Caco-2 (cell line): ENCODE results near the gene IRX3. TPM values are rescaled to one million over a fixed set of nuclear protein-coding genes. Genes with fewer than 3 reads are reported as not detected.
"Not testable (repeated sequence)": the region's sequence is repeated elsewhere in the genome, so short reads cannot be mapped to it uniquely, and the experiment has no call there.

Source experiments
- BruUV-seq: library from RNA; stranded (reverse); fragments of 400-500 nt; replicated peaks from 2 replicates; lab custom pipeline; 2021; lab: Mats Ljungman, UMichigan
- CTCF ChIA-PET: fragments of 300-600 bp; sonication (Branson Sonifier 250); formaldehyde crosslinking; loops from one replicate; lab custom pipeline; 2022; ENCODE audit warnings: antibody characterized with exemption; lab: Charles Lee
- POLR2A ChIA-PET: fragments of 300-600 bp; sonication (Branson Sonifier 250); formaldehyde crosslinking; loops from one replicate; lab custom pipeline; 2022; ENCODE audit warnings: antibody characterized with exemption; lab: Charles Lee
- DNase-seq, 2 experiments: peaks; one replicate each; pipeline versions ENCODE4 v3.0.0 to v3.0.0-alpha.2; 2020 to 2022
- H3K27me3 ChIP-seq: replicated peaks from 2 replicates; pipeline ENCODE4 v1.6.0; 2011; ENCODE audit warnings: low read length; ENCODE audit not compliant: control insufficient read depth, insufficient read depth
- H3K36me3 ChIP-seq: 2 replicates; pipeline ENCODE4 v1.5.1; 2011; ENCODE audit warnings: low read length; ENCODE audit not compliant: control insufficient read depth, insufficient read depth
- H3K4me1 ChIP-seq: fragments of 250-450 bp; sonication (Bioruptor Pico); 2 replicates; pipeline ENCODE4 v1.5.1; 2020; ENCODE audit warnings: mild to moderate bottlenecking
- H3K4me3 ChIP-seq: 2 replicates; pipeline ENCODE4 v1.5.1; 2011; ENCODE audit warnings: low read depth, mild to moderate bottlenecking, control low read depth, low read length
- H3K9me3 ChIP-seq: fragments of 250-450 bp; sonication (Bioruptor Pico); 2 replicates; pipeline ENCODE4 v1.5.1; 2020; ENCODE audit warnings: mild to moderate bottlenecking, moderate library complexity
- H3K27ac Mint-ChIP-seq: one replicate; pipeline ENCODE4 v1.8.0; 2022; ENCODE audit warnings: mixed read lengths; ENCODE audit not compliant: unreplicated experiment
- H3K27me3 Mint-ChIP-seq: one replicate; pipeline ENCODE4 v1.8.0; 2022; ENCODE audit warnings: mixed read lengths; ENCODE audit not compliant: insufficient read depth, unreplicated experiment
- H3K36me3 Mint-ChIP-seq: one replicate; pipeline ENCODE4 v1.8.0; 2022; ENCODE audit warnings: mild to moderate bottlenecking, mixed read lengths; ENCODE audit not compliant: insufficient read depth, unreplicated experiment
- H3K4me1 Mint-ChIP-seq: one replicate; pipeline ENCODE4 v1.8.0; 2022; ENCODE audit warnings: low read depth, mixed read lengths; ENCODE audit not compliant: unreplicated experiment
- H3K4me3 Mint-ChIP-seq: one replicate; pipeline ENCODE4 v1.8.0; 2022; ENCODE audit warnings: mild to moderate bottlenecking, moderate library complexity, mixed read lengths; ENCODE audit not compliant: unreplicated experiment
- H3K9me3 Mint-ChIP-seq: one replicate; pipeline ENCODE4 v1.8.0; 2022; ENCODE audit warnings: mixed read lengths; ENCODE audit not compliant: unreplicated experiment
- intact Hi-C: fragments of 100-400 bp; cut with micrococcal nuclease; formaldehyde crosslinking; loops from one replicate; pipeline ENCODE4 v1.10.0; 2022; ENCODE audit not compliant: unreplicated experiment
- total RNA-seq: library from RNA; stranded (reverse); gene quantifications from 2 replicates; pipeline ENCODE4 v1.2.3, GENCODE V29; 2022
- TF ChIP-seq, protein P1 (sequence below), 2 experiments: fragments of 200-600 bp in 1 of 2; IDR thresholded peaks; 1 replicate in 1 of 2; 2 replicates in 1 of 2; pipeline versions ENCODE4 v1.5.1 to v1.8.0; 2011 to 2022; ENCODE audit warnings: antibody characterized with exemption in 1 of 2, control low read depth in 1 of 2, inconsistent platforms in 1 of 2, low read depth in 1 of 2, low read length in 1 of 2, mild to moderate bottlenecking in 1 of 2, moderate library complexity in 1 of 2; ENCODE audit not compliant: insufficient read depth in 1 of 2, severe bottlenecking in 1 of 2, unreplicated experiment in 1 of 2

Gene IRX3
- total RNA-seq, 1 experiment from 2014 or later: 73.3 TPM

DNA sequence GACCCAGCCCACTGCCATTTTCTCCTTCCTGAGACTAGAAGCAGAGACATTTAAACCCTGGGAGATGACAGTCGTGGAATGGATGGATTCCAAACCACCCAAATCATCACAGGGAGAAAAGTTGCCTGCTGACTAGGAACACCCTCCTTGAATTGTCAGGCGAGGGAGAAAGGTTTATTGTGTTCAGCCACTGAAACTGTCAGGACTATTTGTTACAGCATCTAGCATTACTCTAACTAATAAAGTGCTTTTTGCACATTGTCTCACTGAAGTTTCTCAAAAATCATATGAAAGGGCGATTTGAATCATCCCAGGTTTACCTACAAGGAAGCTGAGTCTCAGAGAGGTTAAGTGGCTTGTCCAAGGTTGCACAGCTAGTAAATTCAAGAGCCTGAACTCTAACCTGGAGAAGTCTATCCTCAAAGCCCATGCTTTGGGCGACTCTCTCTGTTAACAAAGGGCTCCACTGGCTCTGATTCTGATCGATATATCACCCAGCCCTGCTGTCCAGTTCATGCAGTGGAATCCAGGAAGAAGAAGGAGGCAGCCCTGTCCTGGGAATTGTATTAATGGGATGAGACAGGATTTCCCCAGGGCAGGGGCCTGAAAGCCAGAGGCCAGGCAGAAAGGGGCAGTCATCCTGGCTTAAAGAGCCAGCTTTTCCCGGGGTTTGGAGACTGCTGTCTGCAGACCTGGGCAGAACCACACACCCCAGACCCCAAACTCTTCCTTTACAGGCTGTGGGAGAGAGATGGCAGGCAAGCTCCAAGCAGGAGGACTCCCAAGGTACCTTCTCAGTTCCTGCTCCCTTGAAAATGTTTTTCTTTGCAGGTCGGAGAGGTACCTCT lies 37.5 kb downstream of the IRX3 start:
- ChIA-PET POLR2A (no interaction called here), CTCF (no interaction called here)
- H3K9me3 ChIP-seq: no peaks in the 10 kb centered on the region; the same call in 1 of the 2 replicates
- no peak overlapping the region for H3K27ac Mint-ChIP-seq
- H3K27me3 ChIP-seq: no peaks in the 10 kb centered on the region
- no peaks in the 10 kb centered on the region for H3K4me1 ChIP-seq
- H3K4me3 ChIP-seq: no peak overlapping the region
- no peaks in the 10 kb centered on the region for H3K36me3 Mint-ChIP-seq
- no peaks in the 10 kb centered on the region for H3K36me3 ChIP-seq
- H3K9me3 Mint-ChIP-seq: peaks cover 13% of the 10 kb centered on the region
- H3K4me1 Mint-ChIP-seq: peaks cover 9% of the 10 kb centered on the region
- no peaks in the 10 kb centered on the region for H3K27me3 Mint-ChIP-seq
- intact Hi-C loops: no loop called here
- TF ChIP-seq, protein P1, sequence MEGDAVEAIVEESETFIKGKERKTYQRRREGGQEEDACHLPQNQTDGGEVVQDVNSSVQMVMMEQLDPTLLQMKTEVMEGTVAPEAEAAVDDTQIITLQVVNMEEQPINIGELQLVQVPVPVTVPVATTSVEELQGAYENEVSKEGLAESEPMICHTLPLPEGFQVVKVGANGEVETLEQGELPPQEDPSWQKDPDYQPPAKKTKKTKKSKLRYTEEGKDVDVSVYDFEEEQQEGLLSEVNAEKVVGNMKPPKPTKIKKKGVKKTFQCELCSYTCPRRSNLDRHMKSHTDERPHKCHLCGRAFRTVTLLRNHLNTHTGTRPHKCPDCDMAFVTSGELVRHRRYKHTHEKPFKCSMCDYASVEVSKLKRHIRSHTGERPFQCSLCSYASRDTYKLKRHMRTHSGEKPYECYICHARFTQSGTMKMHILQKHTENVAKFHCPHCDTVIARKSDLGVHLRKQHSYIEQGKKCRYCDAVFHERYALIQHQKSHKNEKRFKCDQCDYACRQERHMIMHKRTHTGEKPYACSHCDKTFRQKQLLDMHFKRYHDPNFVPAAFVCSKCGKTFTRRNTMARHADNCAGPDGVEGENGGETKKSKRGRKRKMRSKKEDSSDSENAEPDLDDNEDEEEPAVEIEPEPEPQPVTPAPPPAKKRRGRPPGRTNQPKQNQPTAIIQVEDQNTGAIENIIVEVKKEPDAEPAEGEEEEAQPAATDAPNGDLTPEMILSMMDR (IDR thresholded peaks at IDR 0.05; ENCODE audit: insufficient read depth in 1 of 2, low read depth in 1 of 2, low read length in 1 of 2, severe bottlenecking in 1 of 2, unreplicated experiment in 1 of 2): no peak
- no peak overlapping the region for H3K4me3 Mint-ChIP-seq
- DNase-seq: no peak
- no TSS peak for BruUV-seq

DNA sequence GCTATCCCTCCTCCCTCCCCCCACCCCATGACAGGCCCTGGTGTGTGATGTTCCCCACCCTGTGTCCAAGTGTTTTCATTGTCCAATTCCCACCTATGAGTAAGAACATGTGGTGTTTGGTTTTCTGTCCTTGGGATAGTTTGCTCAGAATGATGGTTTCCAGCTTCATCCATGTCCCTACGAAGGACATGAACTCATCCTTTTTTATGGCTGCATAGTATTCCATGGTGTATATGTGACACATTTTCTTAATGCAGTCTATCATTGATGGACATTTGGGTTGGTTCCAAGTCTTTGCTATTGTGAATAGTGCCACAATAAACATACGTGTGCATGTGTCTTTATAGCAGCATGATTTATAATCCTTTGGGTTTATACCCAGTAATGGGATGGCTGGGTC lies 38.9 kb downstream of the IRX3 start:
- H3K27ac Mint-ChIP-seq, CTCF ChIA-PET, intact Hi-C loops, H3K4me1 ChIP-seq, POLR2A ChIA-PET, H3K9me3 ChIP-seq, H3K4me3 Mint-ChIP-seq, H3K4me1 Mint-ChIP-seq, H3K4me3 ChIP-seq, BruUV-seq, DNase-seq, H3K27me3 ChIP-seq, H3K27me3 Mint-ChIP-seq, H3K36me3 Mint-ChIP-seq, H3K36me3 ChIP-seq: not testable (repeated sequence)
- peaks cover 13% of the 10 kb centered on the region for H3K9me3 Mint-ChIP-seq

DNA sequence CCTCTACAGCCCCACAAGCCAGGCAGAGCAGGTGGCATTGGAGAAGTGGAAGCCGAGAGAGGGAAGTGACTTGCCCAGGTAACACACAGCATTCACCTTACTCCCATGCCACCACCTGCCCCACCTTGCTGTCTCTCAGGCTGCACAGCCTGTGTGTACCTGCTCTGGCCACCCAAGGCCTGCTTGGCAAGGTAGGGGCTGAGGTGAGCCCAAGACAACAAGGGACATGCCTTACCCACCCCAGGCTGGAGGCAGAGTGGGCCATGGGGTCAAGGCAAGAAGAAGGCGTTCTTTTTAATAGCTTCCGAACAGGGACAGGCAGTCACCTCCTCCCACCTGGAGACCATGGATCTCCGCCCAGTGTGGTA lies 40.1 kb downstream of the IRX3 start:
- peaks cover 6% of the 10 kb centered on the region for H3K4me1 Mint-ChIP-seq
- no peaks in the 10 kb centered on the region for H3K36me3 ChIP-seq

More for the DNA sequence above, 40.1 kb downstream of the IRX3 start:
- Histone ChIP-seq H3K4me1 (no peaks in the 10 kb centered on the region), H3K4me3 (no peak overlapping the region), H3K9me3 (no peaks in the 10 kb centered on the region), H3K27me3 (no peaks in the 10 kb centered on the region)
- POLR2A ChIA-PET: interaction anchor here (0.6 kb wide), 1 partner anchor 78 kb away, joined by 3 read pairs; no protein-coding TSS in a partner anchor
- Mint-ChIP-seq H3K27ac (no peak overlapping the region), H3K9me3 (peaks cover 13% of the 10 kb centered on the region), H3K36me3 (no peaks in the 10 kb centered on the region), H3K27me3 (no peaks in the 10 kb centered on the region), H3K4me3 (no peak overlapping the region)
- no peak for DNase-seq
- intact Hi-C loops: no loop called here
- CTCF ChIA-PET: no interaction called here
- no TSS peak for BruUV-seq
- TF ChIP-seq, protein P1 (IDR thresholded peaks at IDR 0.05; ENCODE audit: insufficient read depth in 1 of 2, low read depth in 1 of 2, low read length in 1 of 2, severe bottlenecking in 1 of 2, unreplicated experiment in 1 of 2): no peak
